Testis (tissue), 3 donors: ENCODE results near the gene SSBP3. TPM values are rescaled to one million over a fixed set of nuclear protein-coding genes. Genes with fewer than 3 reads are reported as not detected.

ENCODE experiments used
- DNase-seq: peaks from one replicate; pipeline ENCODE4 v3.0.0-alpha.2; 2019
- H3K27ac ChIP-seq, 2 donors: fragments of 200-600 bp; sonication (generic); one replicate each; pipeline ENCODE4 v1.5.1; 2019
- H3K27me3 ChIP-seq: fragments of 200-600 bp; sonication (generic); one replicate; pipeline ENCODE4 v1.5.1; 2019
- H3K36me3 ChIP-seq: fragments of 200-600 bp; sonication (generic); one replicate; pipeline ENCODE4 v1.5.1; 2017; ENCODE audit warnings: low read depth; ENCODE audit errors: missing control alignments
- H3K4me1 ChIP-seq: fragments of 200-600 bp; sonication (generic); one replicate; pipeline ENCODE4 v1.5.1; 2019
- H3K4me3 ChIP-seq, 2 donors: fragments of 200-600 bp; sonication (generic); one replicate each; pipeline ENCODE4 v1.5.1; 2017 to 2019
- H3K9me3 ChIP-seq: fragments of 200-600 bp; sonication (generic); one replicate; pipeline ENCODE4 v1.5.1; 2017
- CTCF ChIP-seq, 3 experiments: fragments of 450-650 bp in 2 of 3; fragments of 200-600 bp in 1 of 3; sonication (generic) in 1 of 3; IDR thresholded peaks; one replicate each; pipeline ENCODE4 v1.5.1; 2016 to 2019; ENCODE audit warnings: antibody characterized with exemption in 3 of 3, mild to moderate bottlenecking in 2 of 3, moderate library complexity in 1 of 3
- POLR2A ChIP-seq: fragments of 450-650 bp; IDR thresholded peaks from one replicate; pipeline ENCODE4 v1.6.1; 2017; ENCODE audit warnings: antibody characterized with exemption, mild to moderate bottlenecking, moderate library complexity
- WGBS, 2 donors: methylation state at CpG; one replicate each; pipeline ENCODE4 v1.1.5; 2018; 5-methylcytosine and 5-hydroxymethylcytosine counted together
- intact Hi-C: fragments of 100-400 bp; cut with DNase I; formaldehyde crosslinking; loops from one replicate; pipeline ENCODE4 v1.15.1; 2023; ENCODE audit warnings: low total_unique reads
- polyA plus RNA-seq: library from polyadenylated mRNA; stranded (reverse); fragments of 350-450 nt; fragmentation: Illumina TruSeq; extraction: RNeasy Lipid Tissue Mini Kit (QIAGEN cat#74804); gene quantifications from one replicate; pipeline ENCODE4 v1.2.3, GENCODE V29; 2014; ENCODE audit warnings: low read depth, low replicate concordance; ENCODE audit not compliant: insufficient read depth
- total RNA-seq, 2 donors: library from RNA; depleted of rRNA; stranded (reverse); fragments of >200 nt; gene quantifications; one replicate each; pipeline ENCODE4 v1.2.3, GENCODE V29; 2016

The SSBP3 gene
- total and polyA plus RNA-seq, 3 donors from 2014 or later: 88.8 to 99.0 (median 91.6) TPM

- no peaks in the 10 kb centered on the region for H3K36me3 ChIP-seq
- H3K4me3 ChIP-seq: no peak overlapping the region
- H3K4me1 ChIP-seq: peaks cover 27% of the 10 kb centered on the region
- TF ChIP-seq CTCF (IDR thresholded peaks at IDR 0.05) (no peak), POLR2A (no peak)
- intact Hi-C loops: no loop called here
- DNase-seq: no peak
- H3K9me3 ChIP-seq: no peaks in the 10 kb centered on the region
- H3K27me3 ChIP-seq: no peaks in the 10 kb centered on the region
- 94 to 99% methylated on average over 9 of the region's 9 CpGs for WGBS, 2 donors
- H3K27ac ChIP-seq: peak overlapping the region in 1 of 2 donors; percentile 0
These were observed 64.4 kb downstream of the SSBP3 start for GRCh38 chr1:54341763-54342162.

GRCh38 chr1:54340878-54341277 is 65.3 kb downstream of the SSBP3 start:
- no peak for TF ChIP-seq POLR2A
- TF ChIP-seq CTCF (IDR thresholded peaks at IDR 0.05): no peak
- WGBS, 2 donors: 49 to 56% methylated on average over 5 of the region's 5 CpGs
- Histone ChIP-seq H3K27me3 (no peaks in the 10 kb centered on the region), H3K4me1 (peaks cover 30% of the 10 kb centered on the region), H3K27ac (peak overlapping the region in 1 of 2 donors; percentile 14), H3K4me3 (no peak overlapping the region), H3K9me3 (no peaks in the 10 kb centered on the region), H3K36me3 (no peaks in the 10 kb centered on the region)
- intact Hi-C loops: no loop called here
- DNase-seq: no peak

- Histone ChIP-seq H3K27ac (peak overlapping the region in 1 of 2 donors; percentile 14), H3K4me3 (no peak overlapping the region), H3K4me1 (peaks cover 34% of the 10 kb centered on the region), H3K36me3 (no peaks in the 10 kb centered on the region), H3K9me3 (no peaks in the 10 kb centered on the region), H3K27me3 (no peaks in the 10 kb centered on the region)
- no peak for DNase-seq
- no peak for TF ChIP-seq POLR2A
- no peak for TF ChIP-seq CTCF (IDR thresholded peaks at IDR 0.05)
- intact Hi-C loops: no loop called here
- WGBS, 2 donors: 56 to 59% methylated on average over 6 of the region's 6 CpGs
These were observed 65.8 kb downstream of the SSBP3 start for GRCh38 chr1:54340434-54340833.

GRCh38 chr1:54339126-54339525 is 67.1 kb downstream of the SSBP3 start:
- Histone ChIP-seq H3K9me3 (no peaks in the 10 kb centered on the region), H3K4me3 (no peak overlapping the region), H3K27me3 (no peaks in the 10 kb centered on the region), H3K4me1 (peaks cover 46% of the 10 kb centered on the region), H3K36me3 (no peaks in the 10 kb centered on the region), H3K27ac (no peak overlapping the region)
- no peak for DNase-seq
- TF ChIP-seq POLR2A (no peak), CTCF (IDR thresholded peaks at IDR 0.05) (no peak)
- 80 to 93% methylated on average over 2 of the region's 2 CpGs for WGBS, 2 donors
- intact Hi-C loops: no loop called here

- no peak overlapping the region for H3K4me3 ChIP-seq
- TF ChIP-seq CTCF (IDR thresholded peaks at IDR 0.05) (no peak), POLR2A (no peak)
- H3K27me3 ChIP-seq: no peaks in the 10 kb centered on the region
- DNase-seq: no peak
- H3K36me3 ChIP-seq: no peaks in the 10 kb centered on the region
- no peaks in the 10 kb centered on the region for H3K9me3 ChIP-seq
- intact Hi-C loops: no loop called here
- H3K4me1 ChIP-seq: peaks cover 49% of the 10 kb centered on the region
- 79 to 81% methylated on average over 8 of the region's 8 CpGs for WGBS, 2 donors
- H3K27ac ChIP-seq: no peak overlapping the region
These were observed 67.7 kb downstream of the SSBP3 start for GRCh38 chr1:54338464-54338863.
